Stimulated activated memory B cell treated with anti-CD40 and anti-IgM and Interleukin-4, amounts not matched to agents 10 μg/mL and 1 μg/mL and 100 μg/mL, for 72 hours (primary cell): ENCODE results near the gene MYH11.

Experiments used
- ATAC-seq: fragments of 150-1000 bp; cut with Tn5 transposase; 2 replicates; pipeline ENCODE4 v1.10.0; 2021
- H3K27ac Mint-ChIP-seq: one replicate; pipeline ENCODE4 v1.8.0; 2022; ENCODE audit warnings: mild to moderate bottlenecking, mixed read lengths
- H3K27me3 Mint-ChIP-seq: one replicate; pipeline ENCODE4 v1.8.0; 2022; ENCODE audit warnings: mixed read lengths
- H3K36me3 Mint-ChIP-seq: one replicate; pipeline ENCODE4 v1.8.0; 2022; ENCODE audit warnings: mixed read lengths
- H3K4me1 Mint-ChIP-seq: one replicate; pipeline ENCODE4 v1.8.0; 2022; ENCODE audit warnings: mixed read lengths
- H3K4me3 Mint-ChIP-seq: one replicate; pipeline ENCODE4 v1.8.0; 2022; ENCODE audit warnings: mild to moderate bottlenecking, moderate library complexity, mixed read lengths
- H3K9me3 Mint-ChIP-seq: one replicate; pipeline ENCODE4 v1.8.0; 2022; ENCODE audit warnings: mixed read lengths

Gene MYH11

GRCh38 chr16:15856901-15857698, at the start of gene MYH11:
TSS of gene MYH11 (minus strand) at chr16:15857028. CDS start at chr16:15838252, 18,776 bp downstream.
- Mint-ChIP-seq H3K9me3 (no peaks in the 10 kb centered on the region), H3K36me3 (no peaks in the 10 kb centered on the region), H3K4me3 (peak within 1 kb of the TSS; percentile 60), H3K27me3 (peaks cover 22% of the 10 kb centered on the region), H3K4me1 (peaks cover 28% of the 10 kb centered on the region), H3K27ac (no peak within 1 kb of the TSS)
- ATAC-seq: no peak

GRCh38 chr16:15906439-15906838, 49.6 kb upstream of the MYH11 start:
- H3K27me3 Mint-ChIP-seq: no peaks in the 10 kb centered on the region
- peaks cover 11% of the 10 kb centered on the region for H3K4me1 Mint-ChIP-seq
- no peaks in the 10 kb centered on the region for H3K36me3 Mint-ChIP-seq
- no peak overlapping the region for H3K27ac Mint-ChIP-seq
- ATAC-seq: no peak
- H3K4me3 Mint-ChIP-seq: no peak overlapping the region
- H3K9me3 Mint-ChIP-seq: peaks cover 5% of the 10 kb centered on the region

GRCh38 chr16:15903960-15904359, 47.1 kb upstream of the MYH11 start:
- Mint-ChIP-seq H3K4me1 (peaks cover 17% of the 10 kb centered on the region), H3K27ac (no peak overlapping the region), H3K36me3 (no peaks in the 10 kb centered on the region), H3K9me3 (peaks cover 3% of the 10 kb centered on the region), H3K27me3 (no peaks in the 10 kb centered on the region), H3K4me3 (no peak overlapping the region)
- ATAC-seq: no peak

GRCh38 chr16:15900901-15901500, 44.2 kb upstream of the MYH11 start:
- peaks cover 21% of the 10 kb centered on the region for H3K4me1 Mint-ChIP-seq
- H3K36me3 Mint-ChIP-seq: no peaks in the 10 kb centered on the region
- no peaks in the 10 kb centered on the region for H3K9me3 Mint-ChIP-seq
- ATAC-seq: no peak
- H3K27ac Mint-ChIP-seq: no peak overlapping the region
- no peak overlapping the region for H3K4me3 Mint-ChIP-seq
- H3K27me3 Mint-ChIP-seq: no peaks in the 10 kb centered on the region

- H3K4me1 Mint-ChIP-seq: peaks cover 21% of the 10 kb centered on the region
These were observed 43.5 kb upstream of the MYH11 start for GRCh38 chr16:15900357-15900756.

GRCh38 chr16:15899538-15900100, 42.8 kb upstream of the MYH11 start:
- peak; percentile 85 for ATAC-seq
- Mint-ChIP-seq H3K27me3 (no peaks in the 10 kb centered on the region), H3K4me3 (no peak overlapping the region)

More at GRCh38 chr16:15900357-15900756, 43.5 kb upstream of the MYH11 start:
- Mint-ChIP-seq H3K36me3 (no peaks in the 10 kb centered on the region), H3K9me3 (no peaks in the 10 kb centered on the region), H3K4me3 (no peak overlapping the region), H3K27me3 (no peaks in the 10 kb centered on the region), H3K27ac (no peak overlapping the region)
- ATAC-seq: no peak

GRCh38 chr16:15898654-15899053, 41.8 kb upstream of the MYH11 start:
- Mint-ChIP-seq H3K27me3 (no peaks in the 10 kb centered on the region), H3K4me1 (peaks cover 21% of the 10 kb centered on the region), H3K36me3 (no peaks in the 10 kb centered on the region), H3K27ac (peak overlapping the region; percentile 76), H3K9me3 (no peaks in the 10 kb centered on the region), H3K4me3 (peak overlapping the region; percentile 46)
- ATAC-seq: no peak

More at GRCh38 chr16:15899538-15900100, 42.8 kb upstream of the MYH11 start:
- no peaks in the 10 kb centered on the region for H3K9me3 Mint-ChIP-seq
- no peaks in the 10 kb centered on the region for H3K36me3 Mint-ChIP-seq
- H3K27ac Mint-ChIP-seq: peak overlapping the region; percentile 32
- H3K4me1 Mint-ChIP-seq: peaks cover 21% of the 10 kb centered on the region

GRCh38 chr16:15897834-15898254, 41.0 kb upstream of the MYH11 start:
- peak; percentile 60 for ATAC-seq
- Mint-ChIP-seq H3K36me3 (no peaks in the 10 kb centered on the region), H3K27ac (peak overlapping the region; percentile 76), H3K4me1 (peaks cover 21% of the 10 kb centered on the region), H3K9me3 (no peaks in the 10 kb centered on the region), H3K27me3 (no peaks in the 10 kb centered on the region), H3K4me3 (peak overlapping the region; percentile 25)

GRCh38 chr16:15897121-15897780, 40.4 kb upstream of the MYH11 start:
- no peak overlapping the region for H3K4me3 Mint-ChIP-seq
- no peaks in the 10 kb centered on the region for H3K9me3 Mint-ChIP-seq
- H3K27ac Mint-ChIP-seq: peak overlapping the region; percentile 76
- no peaks in the 10 kb centered on the region for H3K27me3 Mint-ChIP-seq
- no peaks in the 10 kb centered on the region for H3K36me3 Mint-ChIP-seq
- peaks cover 21% of the 10 kb centered on the region for H3K4me1 Mint-ChIP-seq
- ATAC-seq: no peak

- Mint-ChIP-seq H3K27ac (no peak overlapping the region), H3K27me3 (no peaks in the 10 kb centered on the region), H3K4me3 (no peak overlapping the region), H3K36me3 (no peaks in the 10 kb centered on the region), H3K9me3 (no peaks in the 10 kb centered on the region), H3K4me1 (peaks cover 27% of the 10 kb centered on the region)
- ATAC-seq: no peak
These were observed 37.9 kb upstream of the MYH11 start for GRCh38 chr16:15894571-15895374.

- Mint-ChIP-seq H3K27me3 (no peaks in the 10 kb centered on the region), H3K27ac (peak overlapping the region; percentile 61), H3K9me3 (no peaks in the 10 kb centered on the region), H3K4me1 (peaks cover 15% of the 10 kb centered on the region), H3K36me3 (no peaks in the 10 kb centered on the region), H3K4me3 (no peak overlapping the region)
- ATAC-seq: no peak
These were observed 34.7 kb upstream of the MYH11 start for GRCh38 chr16:15891508-15891907.

- Mint-ChIP-seq H3K36me3 (peaks cover 6% of the 10 kb centered on the region), H3K4me1 (peaks cover 26% of the 10 kb centered on the region), H3K9me3 (no peaks in the 10 kb centered on the region), H3K27me3 (no peaks in the 10 kb centered on the region), H3K27ac (peak within 1 kb of the TSS; percentile 92), H3K4me3 (peak within 1 kb of the TSS; percentile 90)
- peak; percentile 100 for ATAC-seq
These were observed 31.5 kb upstream of the MYH11 start, which contains the start of gene CEP20 for GRCh38 chr16:15888072-15888976. TSS of gene CEP20 (minus strand) at chr16:15888603. CDS start at chr16:15888585, 18 bp downstream.

- Mint-ChIP-seq H3K27me3 (no peaks in the 10 kb centered on the region), H3K4me1 (peaks cover 26% of the 10 kb centered on the region), H3K27ac (peak overlapping the region; percentile 92), H3K4me3 (peak overlapping the region; percentile 90), H3K9me3 (no peaks in the 10 kb centered on the region), H3K36me3 (peaks cover 12% of the 10 kb centered on the region)
- ATAC-seq: no peak
These were observed 30.5 kb upstream of the MYH11 start for GRCh38 chr16:15887283-15887682.

- Mint-ChIP-seq H3K4me1 (peaks cover 20% of the 10 kb centered on the region), H3K4me3 (no peak overlapping the region), H3K36me3 (peaks cover 20% of the 10 kb centered on the region), H3K27ac (peak overlapping the region; percentile 52), H3K9me3 (no peaks in the 10 kb centered on the region), H3K27me3 (no peaks in the 10 kb centered on the region)
- ATAC-seq: no peak
These were observed 29.2 kb upstream of the MYH11 start for GRCh38 chr16:15886078-15886477.
